Endothelial cell of umbilical vein (primary cell): ENCODE measurements around the gene PLXDC2. TPM values are rescaled to one million over a fixed set of nuclear protein-coding genes. Genes with fewer than 3 reads are reported as not detected.

Experiments used
- BruUV-seq: library from RNA; stranded (reverse); fragments of 400-500 nt; replicated peaks from 2 replicates; lab custom pipeline; 2021; lab: Mats Ljungman, UMichigan
- CTCF ChIA-PET: fragments of 300-600, 350-600 bp; sonication (Branson Sonifier 250); formaldehyde crosslinking; loops from one replicate; lab custom pipeline; 2021; ENCODE audit warnings: antibody characterized with exemption, inconsistent platforms; lab: Charles Lee
- POLR2A ChIA-PET: fragments of 300-600, 350-600 bp; sonication (Branson Sonifier 250); formaldehyde crosslinking; loops from one replicate; lab custom pipeline; 2021; ENCODE audit warnings: antibody characterized with exemption, inconsistent platforms; lab: Charles Lee
- DNase-seq: peaks from one replicate; pipeline ENCODE4 v3.0.0-alpha.2; 2011; ENCODE audit warnings: low read depth, low spot score
- FAIRE-seq: peaks from 2 replicates; lab custom pipeline; 2011; peaks lifted over from hg19 to GRCh38; lab: Jason Lieb, UNC
- H2AFZ ChIP-seq: 2 replicates; pipeline ENCODE4 v1.6.0; 2012; ENCODE audit warnings: low read depth, low read length, control low read depth, inconsistent platforms
- H3K27ac ChIP-seq: 2 replicates; pipeline ENCODE4 v1.5.1; 2011; ENCODE audit warnings: low read depth, mild to moderate bottlenecking, control low read depth, low read length, moderate library complexity; ENCODE audit not compliant: insufficient read depth
- H3K27me3 ChIP-seq, 2 experiments: 2 replicates each; pipeline versions ENCODE4 v1.6.0 to v1.6.1; 2011; ENCODE audit warnings: low read length in 2 of 2, mixed read lengths in 1 of 2; ENCODE audit not compliant: control insufficient read depth in 2 of 2, insufficient read depth in 2 of 2
- H3K36me3 ChIP-seq, 2 experiments: 2 replicates in 1 of 2; 3 replicates in 1 of 2; pipeline ENCODE4 v1.5.1; 2011; ENCODE audit warnings: low read length in 2 of 2, mild to moderate bottlenecking in 1 of 2, moderate library complexity in 1 of 2; ENCODE audit not compliant: control insufficient read depth in 2 of 2, insufficient read depth in 2 of 2; ENCODE audit errors: extremely low read depth in 1 of 2
- H3K4me1 ChIP-seq: 3 replicates; pipeline ENCODE4 v1.5.1; 2011; ENCODE audit warnings: mild to moderate bottlenecking, low read length; ENCODE audit not compliant: control insufficient read depth, insufficient read depth; ENCODE audit errors: extremely low read depth
- H3K4me2 ChIP-seq: 2 replicates; pipeline ENCODE4 v1.6.1; 2011; ENCODE audit warnings: low read length, control low read depth, mixed read lengths; ENCODE audit not compliant: insufficient read depth
- H3K4me3 ChIP-seq, 3 experiments: fragments of 200-600 bp in 1 of 3; sonication (generic), shearing (Covaris generic) in 1 of 3; replicated peaks in 1 of 3; 2 replicates each; pipeline ENCODE4 v1.5.1; 2011 to 2016; ENCODE audit warnings: control low read depth in 3 of 3, low read length in 3 of 3, mild to moderate bottlenecking in 2 of 3, inconsistent platforms in 1 of 3, low read depth in 1 of 3, moderate library complexity in 1 of 3; ENCODE audit not compliant: insufficient read depth in 1 of 3
- H3K79me2 ChIP-seq: 2 replicates; pipeline ENCODE4 v1.6.0; 2012; ENCODE audit warnings: low read length, inconsistent platforms; ENCODE audit not compliant: control insufficient read depth, insufficient read depth
- H3K9ac ChIP-seq: replicated peaks from 2 replicates; pipeline ENCODE3; 2011; ENCODE audit warnings: low read length, control low read depth; ENCODE audit not compliant: insufficient read depth; ENCODE audit errors: extremely low read depth
- H3K9me1 ChIP-seq: replicated peaks from 3 replicates; pipeline ENCODE4 v1.6.0; 2011; ENCODE audit warnings: mild to moderate bottlenecking, low read length; ENCODE audit not compliant: control insufficient read depth, insufficient read depth; ENCODE audit errors: extremely low read depth
- H3K9me3 ChIP-seq: replicated peaks from 2 replicates; pipeline ENCODE4 v1.5.1; 2012; ENCODE audit warnings: low read length, inconsistent platforms; ENCODE audit not compliant: control insufficient read depth, insufficient read depth
- H4K20me1 ChIP-seq: replicated peaks from 2 replicates; pipeline ENCODE3; 2011; ENCODE audit warnings: mild to moderate bottlenecking, low read length; ENCODE audit not compliant: control insufficient read depth, insufficient read depth; ENCODE audit errors: extremely low read depth
- EZH2 ChIP-seq: IDR thresholded peaks from 2 replicates; pipeline ENCODE4 v1.6.1; 2012; ENCODE audit warnings: borderline replicate concordance, low read depth, mild to moderate bottlenecking, moderate library complexity, low read length, inconsistent platforms; ENCODE audit not compliant: severe bottlenecking
- FOS ChIP-seq: IDR thresholded peaks from 2 replicates; pipeline ENCODE4 v1.6.1; 2011; ENCODE audit warnings: mild to moderate bottlenecking, low read length, moderate library complexity, borderline replicate concordance; ENCODE audit not compliant: insufficient read depth
- GATA2 ChIP-seq: IDR thresholded peaks from 2 replicates; pipeline ENCODE4 v1.7.0; 2011; ENCODE audit warnings: low read depth, mild to moderate bottlenecking, moderate library complexity, mixed read lengths, low read length; ENCODE audit not compliant: insufficient read length, insufficient read depth
- JUN ChIP-seq: IDR thresholded peaks from 2 replicates; pipeline ENCODE4 v1.6.1; 2011; ENCODE audit warnings: borderline replicate concordance, low read depth; ENCODE audit not compliant: insufficient read length, insufficient read depth
- MYC ChIP-seq: IDR thresholded peaks from one replicate; pipeline ENCODE4 v1.6.1; 2011; ENCODE audit warnings: mild to moderate bottlenecking, low read depth, low read length
- POLR2A ChIP-seq: IDR thresholded peaks from 2 replicates; pipeline ENCODE4 v1.6.1; 2012; ENCODE audit warnings: low read depth, mild to moderate bottlenecking, control low read depth, low read length
- dilution Hi-C: fragments of 300-500 bp; cut with MboI; formaldehyde crosslinking; loops from one replicate; pipeline ENCODE4 v1.15.0; 2019; ENCODE audit warnings: low sequenced_read_pairs; ENCODE audit not compliant: extremely low pct_ligation_motif_present
- intact Hi-C: fragments of 100-400 bp; cut with micrococcal nuclease; formaldehyde crosslinking; loops from one replicate; pipeline ENCODE4 v1.10.0; 2022
- polyA plus RNA-seq, 4 experiments: library from polyadenylated mRNA; depleted of rRNA in 3 of 4; stranded (reverse) in 3 of 4; unstranded in 1 of 4; fragments of >200 nt; gene quantifications; 2 replicates each; pipeline versions ENCODE4 v1.2.1 to v1.2.3, GENCODE V29; 2011 to 2012; ENCODE audit warnings: missing spikeins in 1 of 4
- total RNA-seq: library from RNA; stranded (reverse); gene quantifications from 2 replicates; pipeline ENCODE4 v1.2.3, GENCODE V29; 2021
- TF ChIP-seq, protein P1 (sequence below), 2 donors: IDR thresholded peaks; 1 replicate in 1 of 2; 2 replicates in 1 of 2; pipeline ENCODE4 v1.5.1; 2011; ENCODE audit warnings: low read length in 2 of 2, mild to moderate bottlenecking in 2 of 2, moderate library complexity in 2 of 2, control low read depth in 1 of 2, inconsistent platforms in 1 of 2, low read depth in 1 of 2; ENCODE audit not compliant: insufficient read depth in 1 of 2; ENCODE audit errors: extremely low read depth in 1 of 2
- TF ChIP-seq, protein P2 (sequence below): IDR thresholded peaks from 2 replicates; pipeline ENCODE4 v1.6.1; 2011; ENCODE audit not compliant: insufficient read depth, insufficient read length

The PLXDC2 gene
- total and polyA plus RNA-seq, 2 donors (not counting 3 experiments of a cell fraction or from before 2014, with no cell fraction given) = 0.32 to 1.2 TPM

DNA sequence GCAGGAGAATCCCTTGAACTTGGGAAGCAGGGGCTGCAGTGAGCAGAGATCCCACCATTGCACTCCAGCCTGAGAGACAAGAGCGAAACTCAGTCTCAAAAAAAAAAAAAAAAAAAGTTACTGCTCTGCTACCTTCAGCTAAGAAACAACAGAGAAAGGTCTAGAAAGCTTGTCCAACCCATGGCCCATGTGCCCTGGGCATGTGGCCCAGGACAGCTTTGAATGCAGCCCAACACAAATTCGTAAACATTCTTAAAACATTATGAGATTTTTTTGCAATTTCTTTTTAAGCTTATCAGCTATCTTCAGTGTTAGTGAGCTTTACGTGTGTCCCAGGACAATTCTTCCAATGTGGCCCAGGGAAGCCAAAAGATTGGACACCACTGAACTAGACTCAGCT lies 22.9 kb downstream of the PLXDC2 start:
- Histone ChIP-seq H3K9ac (no peak overlapping the region), H2AFZ (no peak overlapping the region), H3K27ac (no peak overlapping the region), H3K4me1 (no peaks in the 10 kb centered on the region), H3K9me3 (no peaks in the 10 kb centered on the region), H3K9me1 (no peaks in the 10 kb centered on the region), H3K4me3 (no peak overlapping the region), H3K79me2 (no peaks in the 10 kb centered on the region), H3K4me2 (no peak overlapping the region), H4K20me1 (no peaks in the 10 kb centered on the region), H3K36me3 (no peaks in the 10 kb centered on the region), H3K27me3 (no peaks in the 10 kb centered on the region)
- TF ChIP-seq POLR2A (no peak), GATA2 (no peak)
- TF ChIP-seq, protein P1, sequence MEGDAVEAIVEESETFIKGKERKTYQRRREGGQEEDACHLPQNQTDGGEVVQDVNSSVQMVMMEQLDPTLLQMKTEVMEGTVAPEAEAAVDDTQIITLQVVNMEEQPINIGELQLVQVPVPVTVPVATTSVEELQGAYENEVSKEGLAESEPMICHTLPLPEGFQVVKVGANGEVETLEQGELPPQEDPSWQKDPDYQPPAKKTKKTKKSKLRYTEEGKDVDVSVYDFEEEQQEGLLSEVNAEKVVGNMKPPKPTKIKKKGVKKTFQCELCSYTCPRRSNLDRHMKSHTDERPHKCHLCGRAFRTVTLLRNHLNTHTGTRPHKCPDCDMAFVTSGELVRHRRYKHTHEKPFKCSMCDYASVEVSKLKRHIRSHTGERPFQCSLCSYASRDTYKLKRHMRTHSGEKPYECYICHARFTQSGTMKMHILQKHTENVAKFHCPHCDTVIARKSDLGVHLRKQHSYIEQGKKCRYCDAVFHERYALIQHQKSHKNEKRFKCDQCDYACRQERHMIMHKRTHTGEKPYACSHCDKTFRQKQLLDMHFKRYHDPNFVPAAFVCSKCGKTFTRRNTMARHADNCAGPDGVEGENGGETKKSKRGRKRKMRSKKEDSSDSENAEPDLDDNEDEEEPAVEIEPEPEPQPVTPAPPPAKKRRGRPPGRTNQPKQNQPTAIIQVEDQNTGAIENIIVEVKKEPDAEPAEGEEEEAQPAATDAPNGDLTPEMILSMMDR (IDR thresholded peaks at IDR 0.05; ENCODE audit: extremely low read depth in 1 of 2, insufficient read depth in 1 of 2, low read depth in 1 of 2, low read length in 2 of 2) = no peak
- dilution Hi-C loops (no loop called here), intact Hi-C loops (no loop called here)
- POLR2A ChIA-PET = no interaction called here
- CTCF ChIA-PET = no interaction called here
- no peak for DNase-seq
- FAIRE-seq = no peak
- no TSS peak for BruUV-seq

DNA sequence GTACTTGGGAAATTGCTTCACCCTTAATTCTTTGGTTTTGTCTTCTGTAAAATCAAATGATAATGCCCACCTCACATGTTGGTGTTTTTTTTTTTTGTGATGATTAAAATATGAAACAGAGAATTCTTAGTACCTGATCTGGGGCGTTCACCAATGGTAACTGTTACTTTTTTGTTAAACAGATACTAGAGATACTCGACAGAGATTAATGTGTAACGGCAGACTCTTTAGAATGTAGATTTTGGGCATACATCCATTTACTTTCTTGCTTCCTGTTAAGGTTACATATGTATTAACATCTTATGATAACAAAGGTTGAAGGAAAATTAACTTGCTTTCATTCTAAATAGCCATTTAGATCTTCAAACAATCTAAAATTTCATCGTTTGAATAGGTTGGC lies 23.3 kb downstream of the PLXDC2 start:
- H3K9me3 ChIP-seq = no peaks in the 10 kb centered on the region
- H4K20me1 ChIP-seq = no peaks in the 10 kb centered on the region
- no peak overlapping the region for H3K27ac ChIP-seq
- TF ChIP-seq FOS (no peak), POLR2A (no peak), JUN (no peak), EZH2 (no peak), MYC (no peak)
- TF ChIP-seq, protein P1 (IDR thresholded peaks at IDR 0.05; ENCODE audit: extremely low read depth in 1 of 2, insufficient read depth in 1 of 2, low read depth in 1 of 2, low read length in 2 of 2) = no peak
- TF ChIP-seq, protein P2, sequence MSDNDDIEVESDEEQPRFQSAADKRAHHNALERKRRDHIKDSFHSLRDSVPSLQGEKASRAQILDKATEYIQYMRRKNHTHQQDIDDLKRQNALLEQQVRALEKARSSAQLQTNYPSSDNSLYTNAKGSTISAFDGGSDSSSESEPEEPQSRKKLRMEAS = no peak
- DNase-seq (no peak), FAIRE-seq (no peak)
- H2AFZ ChIP-seq = no peak overlapping the region
- H3K4me1 ChIP-seq = no peaks in the 10 kb centered on the region
- no TSS peak for BruUV-seq
- H3K4me2 ChIP-seq = no peak overlapping the region
- no peaks in the 10 kb centered on the region for H3K79me2 ChIP-seq
- intact Hi-C loops (no loop called here), dilution Hi-C loops (no loop called here)
- H3K9me1 ChIP-seq = no peaks in the 10 kb centered on the region
- H3K4me3 ChIP-seq = no peak overlapping the region
- ChIA-PET POLR2A (no interaction called here), CTCF (no interaction called here)
- H3K9ac ChIP-seq = no peak overlapping the region
- no peaks in the 10 kb centered on the region for H3K27me3 ChIP-seq
- no peaks in the 10 kb centered on the region for H3K36me3 ChIP-seq
